ENCODE data around the gene FAM222A. TPM values are rescaled to one million over a fixed set of nuclear protein-coding genes. Genes with fewer than 3 reads are reported as not detected.

FAM222A gene
- total and polyA plus RNA-seq, 9 donors = 4.7 to 9.3 (median 5.9) TPM

DNA sequence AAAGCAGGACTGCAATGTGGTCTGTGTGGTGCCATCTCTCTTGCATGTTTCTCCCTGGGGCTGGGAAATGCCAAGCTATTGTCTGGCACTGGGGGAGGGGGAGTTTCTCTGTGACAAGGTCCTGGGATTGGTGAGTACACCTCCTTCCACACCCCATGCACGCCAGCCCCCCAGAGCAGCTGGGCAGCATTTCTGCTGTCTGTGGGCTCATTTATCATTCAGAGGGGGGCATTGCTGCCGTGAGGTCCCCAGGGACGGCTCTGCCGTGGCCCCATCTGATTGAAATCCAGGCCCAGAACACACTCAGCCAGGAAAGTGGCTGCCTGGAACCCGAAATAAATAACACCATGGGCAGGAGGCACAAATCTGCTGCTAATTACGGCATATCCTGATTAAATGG, 12.6 kb upstream of the FAM222A start:
- no peak for DNase-seq
- H3K4me3 ChIP-seq (ENCODE audit: low read length) = no peak overlapping the region
- peaks cover 6% of the 10 kb centered on the region for H3K4me1 ChIP-seq (ENCODE audit: control insufficient read depth, insufficient read depth, low read length)
- peaks cover 6% of the 10 kb centered on the region for H3K27me3 ChIP-seq (ENCODE audit: control insufficient read depth, insufficient read depth, low read length)
- WGBS (ENCODE audit: insufficient coverage) = 16% methylated on average over 6 of the region's 6 CpGs
- H3K9me3 ChIP-seq (replicated peaks; ENCODE audit: control insufficient read depth, low read depth, low read length) = peaks cover 2% of the 10 kb centered on the region
- no peak overlapping the region for H3K27ac ChIP-seq (ENCODE audit: low read length)
- no peaks in the 10 kb centered on the region for H3K36me3 ChIP-seq (ENCODE audit: control insufficient read depth, insufficient read depth, low read length)

DNA sequence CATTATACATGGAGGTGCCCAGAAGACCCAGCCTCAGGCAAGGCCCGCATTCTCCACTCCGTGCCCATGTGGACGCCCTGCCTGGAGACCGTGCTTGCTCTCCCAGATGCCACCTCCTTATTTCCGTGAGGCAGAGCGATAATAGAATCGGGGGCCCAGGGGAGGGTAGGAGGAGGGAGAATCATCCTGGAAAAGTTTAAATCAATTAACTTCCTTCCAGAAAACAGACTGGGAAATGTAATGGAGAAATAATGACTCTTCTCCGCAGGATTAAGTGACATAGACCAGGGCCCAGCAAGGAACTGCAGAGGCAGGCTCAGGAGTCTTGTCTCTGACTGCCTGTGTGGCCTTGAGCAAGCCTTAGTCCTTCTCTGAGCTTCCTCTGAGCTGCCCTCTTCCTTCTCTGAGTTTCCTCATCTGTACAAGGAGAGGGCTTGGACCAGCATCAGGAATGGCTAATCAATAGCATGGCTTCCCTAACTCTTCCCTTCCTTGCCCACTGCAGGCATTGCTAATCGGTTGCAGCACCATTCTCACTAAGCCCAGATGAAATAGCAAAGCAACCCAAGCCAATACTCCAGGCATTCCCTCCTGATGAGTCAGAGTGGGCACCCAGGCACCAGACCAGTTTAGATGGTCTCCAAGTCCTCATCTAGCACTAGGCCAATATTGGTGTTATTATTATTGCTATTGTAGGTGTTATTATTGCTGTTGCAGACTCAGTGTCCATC, 11.3 kb upstream of the FAM222A start:
- no peak overlapping the region for H3K27ac ChIP-seq (ENCODE audit: low read length)
- H3K36me3 ChIP-seq (ENCODE audit: control insufficient read depth, insufficient read depth, low read length) = no peaks in the 10 kb centered on the region
- DNase-seq = no peak
- peaks cover 2% of the 10 kb centered on the region for H3K9me3 ChIP-seq (replicated peaks; ENCODE audit: control insufficient read depth, low read depth, low read length)
- peaks cover 6% of the 10 kb centered on the region for H3K27me3 ChIP-seq (ENCODE audit: control insufficient read depth, insufficient read depth, low read length)
- 50% methylated on average over 1 of the region's 9 CpGs for WGBS (ENCODE audit: insufficient coverage)
- H3K4me1 ChIP-seq (ENCODE audit: control insufficient read depth, insufficient read depth, low read length) = peaks cover 2% of the 10 kb centered on the region
- H3K4me3 ChIP-seq (ENCODE audit: low read length) = no peak overlapping the region

DNA sequence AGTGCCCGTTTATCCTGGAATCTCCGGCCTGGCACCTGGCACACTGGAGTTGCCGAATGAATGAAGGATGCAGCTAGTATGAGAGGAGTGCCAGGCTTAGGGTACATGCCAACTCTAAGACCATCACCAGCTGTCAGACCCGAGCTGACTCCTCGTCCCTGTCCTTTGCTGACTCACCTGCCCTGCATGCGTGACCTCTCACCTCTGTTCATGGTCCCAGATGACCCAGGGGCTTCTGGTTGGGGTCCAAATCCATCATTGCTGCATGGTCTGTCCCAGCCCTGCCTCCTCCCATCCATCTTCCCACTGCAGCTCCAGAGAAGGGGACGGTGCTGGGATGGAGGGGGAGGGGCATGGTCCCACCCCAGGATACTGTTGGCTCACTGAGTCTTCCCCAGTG, 9.9 kb upstream of the FAM222A start:
- WGBS (ENCODE audit: insufficient coverage) = 75% methylated on average over 5 of the region's 7 CpGs
- Histone ChIP-seq H3K4me1 (ENCODE audit: control insufficient read depth, insufficient read depth, low read length) (no peaks in the 10 kb centered on the region), H3K9me3 (replicated peaks; ENCODE audit: control insufficient read depth, low read depth, low read length) (peaks cover 2% of the 10 kb centered on the region), H3K36me3 (ENCODE audit: control insufficient read depth, insufficient read depth, low read length) (no peaks in the 10 kb centered on the region), H3K27ac (ENCODE audit: low read length) (no peak overlapping the region), H3K4me3 (ENCODE audit: low read length) (no peak overlapping the region), H3K27me3 (ENCODE audit: control insufficient read depth, insufficient read depth, low read length) (peaks cover 2% of the 10 kb centered on the region)
- DNase-seq = no peak

DNA sequence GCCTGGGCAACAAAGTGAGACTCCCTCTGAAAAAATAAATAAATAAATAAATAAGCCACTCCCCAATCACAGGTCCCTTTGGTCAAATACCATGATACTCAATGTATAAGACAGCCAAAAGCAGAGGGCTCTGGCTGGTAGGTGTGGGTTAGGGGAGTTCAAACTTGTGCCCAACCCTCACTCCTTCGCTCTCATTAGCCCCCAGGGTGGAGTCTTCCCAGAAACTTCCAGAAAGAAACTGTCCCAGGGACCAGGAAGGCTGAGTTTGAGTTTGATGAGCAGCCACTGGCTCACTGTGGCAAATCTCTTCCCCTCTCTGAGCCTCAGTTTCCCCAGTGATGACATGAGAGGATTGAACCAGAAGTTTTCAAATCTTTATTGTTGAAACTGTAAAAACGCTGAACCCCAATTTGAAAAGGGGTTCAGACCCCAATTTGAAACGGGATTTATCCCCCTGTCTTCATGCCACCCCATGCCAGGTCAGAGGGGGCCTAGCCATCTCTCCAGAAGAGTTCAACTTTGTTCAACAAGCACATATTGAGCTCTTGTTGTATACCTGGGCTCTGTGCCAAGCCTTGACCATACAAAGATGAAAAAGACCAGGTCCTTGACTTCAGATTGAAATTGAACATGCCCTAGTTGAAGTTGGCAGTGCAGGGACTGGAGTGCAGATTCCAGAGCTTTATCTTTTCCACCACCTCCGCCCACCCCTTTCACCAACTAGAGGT, 9.1 kb upstream of the FAM222A start:
- H3K36me3 ChIP-seq (ENCODE audit: control insufficient read depth, insufficient read depth, low read length) = no peaks in the 10 kb centered on the region
- peaks cover 2% of the 10 kb centered on the region for H3K27me3 ChIP-seq (ENCODE audit: control insufficient read depth, insufficient read depth, low read length)
- no peak overlapping the region for H3K4me3 ChIP-seq (ENCODE audit: low read length)
- peaks cover 2% of the 10 kb centered on the region for H3K9me3 ChIP-seq (replicated peaks; ENCODE audit: control insufficient read depth, low read depth, low read length)
- H3K27ac ChIP-seq (ENCODE audit: low read length) = no peak overlapping the region
- no peaks in the 10 kb centered on the region for H3K4me1 ChIP-seq (ENCODE audit: control insufficient read depth, insufficient read depth, low read length)
- WGBS (ENCODE audit: insufficient coverage) = no CpG with 5 or more reads among the region's 4 CpGs
- no peak for DNase-seq

DNA sequence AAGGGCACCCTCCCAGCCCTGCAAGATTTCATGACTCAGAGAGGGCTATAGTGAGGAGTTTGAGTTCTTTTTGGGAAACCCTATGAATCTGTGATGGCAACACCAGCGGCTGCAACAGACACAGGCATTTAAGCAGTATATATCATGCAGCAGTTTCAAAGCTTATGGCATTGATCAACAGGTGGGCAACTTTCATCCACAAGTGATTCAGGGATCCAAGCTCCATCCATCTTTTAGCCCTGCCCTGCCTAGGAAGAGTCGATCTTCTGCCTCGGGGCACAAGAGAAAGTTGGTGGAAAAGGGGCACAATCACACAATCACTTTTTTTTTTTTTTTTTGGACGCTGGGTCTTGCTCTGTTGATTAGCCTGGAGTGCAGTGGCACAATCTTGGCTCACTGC, 8.3 kb upstream of the FAM222A start:
- peaks cover 2% of the 10 kb centered on the region for H3K27me3 ChIP-seq (ENCODE audit: control insufficient read depth, insufficient read depth, low read length)
- DNase-seq = no peak
- no CpG with 5 or more reads among the region's 4 CpGs for WGBS (ENCODE audit: insufficient coverage)
- H3K4me3 ChIP-seq (ENCODE audit: low read length) = no peak overlapping the region
- H3K4me1 ChIP-seq (ENCODE audit: control insufficient read depth, insufficient read depth, low read length) = no peaks in the 10 kb centered on the region
- H3K27ac ChIP-seq (ENCODE audit: low read length) = no peak overlapping the region
- H3K36me3 ChIP-seq (ENCODE audit: control insufficient read depth, insufficient read depth, low read length) = no peaks in the 10 kb centered on the region
- peaks cover 2% of the 10 kb centered on the region for H3K9me3 ChIP-seq (replicated peaks; ENCODE audit: control insufficient read depth, low read depth, low read length)

DNA sequence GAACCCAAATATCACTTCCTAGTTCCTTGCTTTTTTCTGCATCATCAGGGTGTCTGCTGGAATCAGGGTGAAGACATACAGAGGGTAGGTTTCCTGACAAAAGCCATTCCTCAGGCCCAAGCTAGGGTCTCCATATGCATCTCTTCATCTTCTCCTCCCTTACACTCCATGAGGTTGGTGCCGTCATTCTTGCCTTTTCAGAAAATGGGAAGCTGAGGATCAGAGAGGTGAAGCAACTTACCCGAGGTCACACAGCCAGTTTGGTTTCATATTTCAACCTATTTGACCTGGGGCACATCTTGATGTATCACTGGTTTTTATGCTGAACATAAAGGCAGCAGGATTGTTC, 7.3 kb upstream of the FAM222A start:
- Histone ChIP-seq H3K27me3 (ENCODE audit: control insufficient read depth, insufficient read depth, low read length) (peaks cover 10% of the 10 kb centered on the region), H3K36me3 (ENCODE audit: control insufficient read depth, insufficient read depth, low read length) (no peaks in the 10 kb centered on the region), H3K9me3 (replicated peaks; ENCODE audit: control insufficient read depth, low read depth, low read length) (peaks cover 2% of the 10 kb centered on the region), H3K27ac (ENCODE audit: low read length) (no peak overlapping the region), H3K4me3 (ENCODE audit: low read length) (no peak overlapping the region), H3K4me1 (ENCODE audit: control insufficient read depth, insufficient read depth, low read length) (no peaks in the 10 kb centered on the region)
- DNase-seq = no peak
- 90% methylated on average over 2 of the region's 2 CpGs for WGBS (ENCODE audit: insufficient coverage)

DNA sequence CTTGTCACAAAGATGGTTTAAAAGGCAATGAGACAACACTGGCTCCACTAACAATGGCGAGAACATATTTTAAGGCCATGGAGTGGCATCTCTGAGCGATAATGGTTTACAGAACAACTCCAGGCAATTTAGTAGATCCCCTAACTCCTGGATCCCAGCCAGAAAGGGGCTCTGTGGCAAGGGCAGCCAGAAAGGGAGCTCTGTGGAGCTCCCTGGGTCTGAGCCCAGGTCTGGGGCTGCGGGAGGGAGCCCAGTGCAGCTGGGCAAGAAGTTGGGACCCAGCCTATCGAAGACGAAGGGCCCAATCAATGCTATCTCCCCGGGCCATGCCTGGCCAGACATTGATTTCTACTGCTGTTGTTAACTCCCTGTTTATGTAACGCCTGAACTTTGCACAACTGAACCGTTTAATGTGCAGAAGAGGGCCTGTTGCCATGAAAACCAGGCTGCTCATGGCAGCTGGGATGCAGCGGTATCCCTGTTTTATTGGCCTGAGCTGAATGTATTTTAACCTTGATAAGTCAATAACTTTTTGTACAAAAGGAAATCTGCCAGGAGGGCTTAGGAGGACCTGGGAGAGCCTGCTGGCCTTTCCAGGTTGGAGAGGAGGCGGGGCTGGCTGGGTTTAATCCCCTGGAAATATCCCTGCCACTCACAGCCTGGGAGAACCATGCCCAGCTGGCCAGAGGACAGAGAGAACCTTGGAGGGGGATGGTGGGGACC, 6.7 kb upstream of the FAM222A start:
- no peak for DNase-seq
- H3K27me3 ChIP-seq (ENCODE audit: control insufficient read depth, insufficient read depth, low read length) = peaks cover 16% of the 10 kb centered on the region
- 41% methylated on average over 9 of the region's 10 CpGs for WGBS (ENCODE audit: insufficient coverage)

DNA sequence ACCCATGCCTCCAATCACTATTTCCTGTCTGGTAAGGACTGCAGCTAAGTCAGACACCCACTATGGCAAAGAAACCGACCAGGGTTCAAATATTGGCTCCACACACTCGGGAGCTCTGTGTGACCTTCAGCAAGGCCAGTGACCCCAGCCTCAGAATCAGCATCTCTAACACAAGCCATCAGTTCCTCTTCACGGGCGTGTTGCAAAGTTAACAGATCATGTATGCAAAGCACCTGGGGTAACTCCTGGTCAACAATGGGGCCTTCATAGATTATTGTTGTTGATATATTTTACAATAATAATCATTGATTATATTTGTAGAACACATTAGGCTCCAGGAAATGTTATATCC, 6.2 kb upstream of the FAM222A start:
- 40% methylated on average over 2 of the region's 4 CpGs for WGBS (ENCODE audit: insufficient coverage)
- H3K27ac ChIP-seq (ENCODE audit: low read length) = no peak overlapping the region
- H3K9me3 ChIP-seq (replicated peaks; ENCODE audit: control insufficient read depth, low read depth, low read length) = peaks cover 2% of the 10 kb centered on the region
- no peak overlapping the region for H3K4me3 ChIP-seq (ENCODE audit: low read length)
- H3K4me1 ChIP-seq (ENCODE audit: control insufficient read depth, insufficient read depth, low read length) = peaks cover 3% of the 10 kb centered on the region
- no peaks in the 10 kb centered on the region for H3K36me3 ChIP-seq (ENCODE audit: control insufficient read depth, insufficient read depth, low read length)
- H3K27me3 ChIP-seq (ENCODE audit: control insufficient read depth, insufficient read depth, low read length) = peaks cover 19% of the 10 kb centered on the region
- DNase-seq = no peak

More for the DNA sequence above, 6.7 kb upstream of the FAM222A start:
- Histone ChIP-seq H3K27ac (ENCODE audit: low read length) (no peak overlapping the region), H3K4me1 (ENCODE audit: control insufficient read depth, insufficient read depth, low read length) (peaks cover 1% of the 10 kb centered on the region), H3K9me3 (replicated peaks; ENCODE audit: control insufficient read depth, low read depth, low read length) (peaks cover 2% of the 10 kb centered on the region), H3K36me3 (ENCODE audit: control insufficient read depth, insufficient read depth, low read length) (no peaks in the 10 kb centered on the region), H3K4me3 (ENCODE audit: low read length) (no peak overlapping the region)

DNA sequence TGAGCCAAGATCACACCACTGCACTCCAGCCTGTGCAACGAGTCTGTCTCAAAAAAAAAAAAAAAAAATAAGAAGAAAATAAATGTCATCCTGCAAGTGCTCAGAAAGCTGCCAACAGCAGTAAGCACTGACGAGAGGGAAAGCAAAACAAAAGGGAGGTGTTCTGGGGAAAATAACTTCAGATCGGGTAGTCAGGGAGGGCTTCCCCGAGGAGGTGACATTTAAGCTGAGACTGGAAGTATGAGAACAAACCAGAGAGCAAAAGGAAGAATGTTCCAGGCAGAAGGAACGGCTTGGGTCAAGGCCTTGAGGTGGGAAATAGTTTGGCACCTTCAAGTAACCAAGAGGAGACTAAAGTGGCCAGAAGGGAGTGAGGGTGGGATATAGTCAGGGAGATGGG, 4.7 kb upstream of the FAM222A start:
- H3K36me3 ChIP-seq (ENCODE audit: control insufficient read depth, insufficient read depth, low read length) = no peaks in the 10 kb centered on the region
- no peak overlapping the region for H3K27ac ChIP-seq (ENCODE audit: low read length)
- H3K4me3 ChIP-seq (ENCODE audit: low read length) = no peak overlapping the region
- 49% methylated on average over 4 of the region's 5 CpGs for WGBS (ENCODE audit: insufficient coverage)
- peaks cover 2% of the 10 kb centered on the region for H3K9me3 ChIP-seq (replicated peaks; ENCODE audit: control insufficient read depth, low read depth, low read length)
- peaks cover 3% of the 10 kb centered on the region for H3K4me1 ChIP-seq (ENCODE audit: control insufficient read depth, insufficient read depth, low read length)
- no peak for DNase-seq
- H3K27me3 ChIP-seq (ENCODE audit: control insufficient read depth, insufficient read depth, low read length) = peaks cover 25% of the 10 kb centered on the region

DNA sequence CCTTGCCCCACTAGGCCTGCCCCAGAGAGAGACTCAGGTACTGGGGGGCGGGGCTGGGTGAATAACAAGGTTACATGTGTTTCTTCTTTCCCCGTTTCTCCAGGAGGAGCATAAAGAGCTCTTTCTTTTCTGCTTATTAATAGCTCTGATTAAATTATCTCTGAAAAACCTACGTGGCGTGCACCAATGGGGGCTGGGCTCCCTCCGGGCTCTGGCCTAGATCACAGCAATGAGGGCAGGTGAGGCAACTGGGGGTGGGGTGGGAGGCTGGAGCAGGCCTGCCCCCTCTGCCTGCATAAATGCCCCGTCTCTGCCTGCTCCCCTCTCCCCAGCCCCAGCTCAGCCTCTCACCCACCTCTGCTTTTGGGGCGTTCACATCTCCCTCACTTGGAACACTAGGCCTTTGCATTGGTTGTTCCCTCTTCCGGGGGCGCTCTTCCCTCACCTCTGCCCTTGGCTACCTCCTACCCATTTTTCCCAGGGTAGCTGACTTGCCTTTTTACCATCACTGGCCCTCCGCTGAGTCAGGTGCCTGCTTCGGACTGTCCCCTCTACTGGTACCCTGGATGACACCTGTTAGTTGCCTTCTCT, 4.1 kb upstream of the FAM222A start:
- peaks cover 25% of the 10 kb centered on the region for H3K27me3 ChIP-seq (ENCODE audit: control insufficient read depth, insufficient read depth, low read length)
- WGBS (ENCODE audit: insufficient coverage) = 58% methylated on average over 9 of the region's 11 CpGs
- peaks cover 2% of the 10 kb centered on the region for H3K9me3 ChIP-seq (replicated peaks; ENCODE audit: control insufficient read depth, low read depth, low read length)
- no peak for DNase-seq
- H3K36me3 ChIP-seq (ENCODE audit: control insufficient read depth, insufficient read depth, low read length) = no peaks in the 10 kb centered on the region
- peaks cover 3% of the 10 kb centered on the region for H3K4me1 ChIP-seq (ENCODE audit: control insufficient read depth, insufficient read depth, low read length)
- no peak overlapping the region for H3K27ac ChIP-seq (ENCODE audit: low read length)
- no peak overlapping the region for H3K4me3 ChIP-seq (ENCODE audit: low read length)
